DMS 273 (cell line): ENCODE results near the gene LRRC4B.

Source experiments
- DNase-seq: peaks from one replicate; lab custom pipeline; 2025; ENCODE audit not compliant: unreplicated experiment; lab: John Stamatoyannopoulos, UW

LRRC4B gene

DNA sequence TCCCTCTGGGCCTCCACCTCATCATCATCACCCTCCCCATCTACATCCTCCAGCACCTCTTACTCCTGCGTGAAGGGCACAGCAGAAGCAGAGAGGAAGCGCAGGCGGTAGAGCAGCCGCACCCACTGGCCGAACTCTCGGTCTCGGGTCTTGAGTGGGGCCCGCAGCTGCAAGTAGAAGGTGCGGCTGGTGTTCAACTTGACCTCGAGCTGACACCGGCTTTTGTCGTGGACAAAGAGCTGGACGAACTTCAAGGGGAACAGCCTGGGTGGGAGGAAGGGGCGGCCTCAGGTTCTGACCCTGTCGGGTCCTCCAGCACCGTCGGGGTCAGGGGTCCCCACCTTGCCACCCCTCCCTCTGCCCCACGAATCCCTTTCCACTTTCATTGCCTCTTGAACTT lies 100.7 kb downstream of the LRRC4B start:
- no peak for DNase-seq
